Vagina (tissue), 2 donors: ENCODE results near the gene RASA3.

Experiments used
- CTCF ChIP-seq, 3 experiments: fragments of 450-650 bp in 2 of 3; fragments of 200-600 bp in 1 of 3; sonication (generic) in 1 of 3; IDR thresholded peaks; one replicate each; pipeline ENCODE4 v1.5.1; 2017 to 2019; ENCODE audit warnings: antibody characterized with exemption in 3 of 3, mild to moderate bottlenecking in 2 of 3, moderate library complexity in 2 of 3
- POLR2AphosphoS5 ChIP-seq, 2 donors: sonication (generic); formaldehyde crosslinking; IDR thresholded peaks; one replicate each; pipeline ENCODE4 v1.9.0; 2017; ENCODE audit warnings: antibody characterized with exemption in 2 of 2, mild to moderate bottlenecking in 2 of 2, low read depth in 1 of 2; ENCODE audit not compliant: insufficient read depth in 1 of 2

- TF ChIP-seq CTCF (IDR thresholded peaks at IDR 0.05) (no peak), POLR2AphosphoS5 (IDR thresholded peaks at IDR 0.05; ENCODE audit: insufficient read depth in 1 of 2, low read depth in 1 of 2) (no peak)
Measured at GRCh38 chr13:114049026-114049425, 83.4 kb downstream of the RASA3 start.
